Mesothelial cell of epicardium (in vitro differentiated cells): ENCODE results near the gene SPRED2. TPM values are rescaled to one million over a fixed set of nuclear protein-coding genes. Genes with fewer than 3 reads are reported as not detected.
"Not testable (repeated sequence)": the region's sequence is repeated elsewhere in the genome, so short reads cannot be mapped to it uniquely, and the experiment has no call there.

Experiments used
- DNase-seq, 2 experiments: peaks; one replicate each; pipeline ENCODE4 v3.0.0; 2021; ENCODE audit warnings: low spot score in 2 of 2; ENCODE audit not compliant: unreplicated experiment in 2 of 2
- H3K27ac Mint-ChIP-seq: 2 replicates; pipeline ENCODE4 v1.8.0; 2021; ENCODE audit warnings: mixed read lengths
- H3K27me3 Mint-ChIP-seq: 2 replicates; pipeline ENCODE4 v1.8.0; 2021; ENCODE audit warnings: low read depth, mixed read lengths
- H3K36me3 Mint-ChIP-seq: 2 replicates; pipeline ENCODE4 v1.8.0; 2021; ENCODE audit warnings: mixed read lengths
- H3K4me1 Mint-ChIP-seq: 2 replicates; pipeline ENCODE4 v1.8.0; 2021; ENCODE audit warnings: mixed read lengths
- H3K4me3 Mint-ChIP-seq: 2 replicates; pipeline ENCODE4 v1.8.0; 2021; ENCODE audit warnings: mild to moderate bottlenecking, moderate library complexity, mixed read lengths
- H3K9me3 Mint-ChIP-seq: 2 replicates; pipeline ENCODE4 v1.8.0; 2021; ENCODE audit warnings: mixed read lengths
- total RNA-seq: library from RNA; stranded (reverse); gene quantifications from 3 replicates; pipeline ENCODE4 v1.2.1, GENCODE V29; 2021
- TF ChIP-seq, protein P1 (sequence below): fragments of 200-600 bp; sonication (generic); IDR thresholded peaks from one replicate; pipeline ENCODE4 v1.5.0; 2021; ENCODE audit warnings: antibody characterized with exemption; ENCODE audit not compliant: unreplicated experiment

The SPRED2 gene
- total RNA-seq, 1 donor from 2014 or later, result 31.5 TPM

DNA sequence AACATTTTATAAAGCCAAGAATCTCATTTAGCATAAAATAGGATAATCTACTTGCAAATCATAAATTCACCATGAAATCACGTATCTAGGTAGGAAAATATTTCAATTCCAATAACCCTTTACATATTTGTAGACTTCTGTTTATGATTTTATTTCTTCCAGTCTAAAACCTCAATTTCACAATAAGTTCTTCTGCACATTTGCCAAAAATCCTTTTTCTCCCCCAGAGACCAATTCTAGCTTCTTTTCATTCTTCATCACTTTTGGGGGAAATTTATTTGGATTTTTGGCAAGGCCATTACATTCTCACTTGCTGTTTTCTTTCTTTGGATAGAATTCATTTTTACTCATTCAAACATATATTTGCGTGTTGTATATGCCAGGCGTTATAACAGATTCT, 86.8 kb downstream of the SPRED2 start:
- no peak overlapping the region for H3K4me3 Mint-ChIP-seq
- TF ChIP-seq, protein P1, sequence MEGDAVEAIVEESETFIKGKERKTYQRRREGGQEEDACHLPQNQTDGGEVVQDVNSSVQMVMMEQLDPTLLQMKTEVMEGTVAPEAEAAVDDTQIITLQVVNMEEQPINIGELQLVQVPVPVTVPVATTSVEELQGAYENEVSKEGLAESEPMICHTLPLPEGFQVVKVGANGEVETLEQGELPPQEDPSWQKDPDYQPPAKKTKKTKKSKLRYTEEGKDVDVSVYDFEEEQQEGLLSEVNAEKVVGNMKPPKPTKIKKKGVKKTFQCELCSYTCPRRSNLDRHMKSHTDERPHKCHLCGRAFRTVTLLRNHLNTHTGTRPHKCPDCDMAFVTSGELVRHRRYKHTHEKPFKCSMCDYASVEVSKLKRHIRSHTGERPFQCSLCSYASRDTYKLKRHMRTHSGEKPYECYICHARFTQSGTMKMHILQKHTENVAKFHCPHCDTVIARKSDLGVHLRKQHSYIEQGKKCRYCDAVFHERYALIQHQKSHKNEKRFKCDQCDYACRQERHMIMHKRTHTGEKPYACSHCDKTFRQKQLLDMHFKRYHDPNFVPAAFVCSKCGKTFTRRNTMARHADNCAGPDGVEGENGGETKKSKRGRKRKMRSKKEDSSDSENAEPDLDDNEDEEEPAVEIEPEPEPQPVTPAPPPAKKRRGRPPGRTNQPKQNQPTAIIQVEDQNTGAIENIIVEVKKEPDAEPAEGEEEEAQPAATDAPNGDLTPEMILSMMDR, result no peak
- peaks cover 19% of the 10 kb centered on the region for H3K4me1 Mint-ChIP-seq
- H3K9me3 Mint-ChIP-seq, result no peaks in the 10 kb centered on the region
- DNase-seq, result no peak
- H3K27ac Mint-ChIP-seq, result no peak overlapping the region
- H3K27me3 Mint-ChIP-seq, result no peaks in the 10 kb centered on the region
- H3K36me3 Mint-ChIP-seq, result peaks cover 2% of the 10 kb centered on the region

DNA sequence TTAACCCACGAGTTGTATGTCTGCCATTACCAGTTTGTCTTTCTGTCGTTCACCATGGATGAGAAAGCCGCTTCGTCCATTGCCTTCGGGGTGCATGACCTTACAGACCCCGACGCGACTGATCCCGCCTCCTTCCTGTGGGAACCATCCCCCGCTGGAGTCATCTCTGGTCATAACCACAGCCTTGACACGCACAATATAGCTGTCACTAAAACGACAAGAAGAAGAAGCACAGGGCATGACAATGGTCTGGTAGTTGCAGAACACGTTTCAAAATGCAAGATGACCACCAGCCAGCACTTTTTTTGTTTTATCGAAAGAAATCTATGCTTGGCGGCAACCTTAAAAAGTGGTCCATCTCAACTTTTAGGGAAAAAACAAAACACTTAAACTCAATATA, 87.7 kb downstream of the SPRED2 start:
- H3K27ac Mint-ChIP-seq, result no peak overlapping the region
- peaks cover 8% of the 10 kb centered on the region for H3K36me3 Mint-ChIP-seq
- H3K9me3 Mint-ChIP-seq, result no peaks in the 10 kb centered on the region
- peaks cover 9% of the 10 kb centered on the region for H3K4me1 Mint-ChIP-seq
- H3K27me3 Mint-ChIP-seq, result no peaks in the 10 kb centered on the region
- TF ChIP-seq, protein P1, result no peak
- DNase-seq, result no peak
- no peak overlapping the region for H3K4me3 Mint-ChIP-seq

DNA sequence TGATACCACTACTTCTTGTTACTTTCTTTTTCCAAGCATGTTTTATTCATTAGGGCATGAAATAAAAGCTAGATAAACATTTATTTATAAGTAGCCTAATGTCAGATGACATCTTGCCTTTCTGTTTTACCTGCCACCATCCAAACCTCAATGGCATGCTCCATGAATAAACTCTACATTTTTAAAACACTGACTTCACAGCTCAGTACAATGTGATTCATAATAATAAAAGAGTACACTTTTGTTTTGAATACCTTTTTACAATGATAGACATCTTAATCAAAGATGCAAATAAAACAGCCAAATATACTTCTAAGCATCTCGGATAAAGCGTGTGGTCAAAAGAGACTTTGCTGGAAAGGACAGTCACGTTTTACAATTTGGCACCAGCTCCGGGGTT, 88.2 kb downstream of the SPRED2 start:
- H3K27me3 Mint-ChIP-seq, result no peaks in the 10 kb centered on the region
- no peaks in the 10 kb centered on the region for H3K9me3 Mint-ChIP-seq
- no peak overlapping the region for H3K4me3 Mint-ChIP-seq
- TF ChIP-seq, protein P1, result no peak
- no peak overlapping the region for H3K27ac Mint-ChIP-seq
- peaks cover 9% of the 10 kb centered on the region for H3K36me3 Mint-ChIP-seq
- no peak for DNase-seq
- peaks cover 4% of the 10 kb centered on the region for H3K4me1 Mint-ChIP-seq

DNA sequence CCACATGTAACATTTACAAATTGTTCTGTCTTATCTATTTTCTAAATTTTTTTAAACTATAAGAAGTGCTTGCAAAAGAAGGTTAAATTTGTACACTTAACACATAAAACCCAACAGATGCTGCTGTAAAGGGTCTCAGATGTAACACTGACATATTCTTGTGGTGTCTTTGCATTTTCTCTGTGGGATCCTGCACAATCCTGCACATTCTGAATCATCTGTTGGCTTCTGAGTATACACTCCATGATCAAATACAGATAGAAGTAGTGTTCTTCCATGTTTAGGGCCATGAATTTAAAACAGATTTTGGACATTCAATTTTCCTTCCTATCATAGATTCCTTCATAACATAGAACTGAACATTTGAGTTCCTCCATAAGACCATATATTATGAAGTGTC, 89.0 kb downstream of the SPRED2 start:
- H3K4me1 Mint-ChIP-seq, result no peaks in the 10 kb centered on the region
- no peaks in the 10 kb centered on the region for H3K27me3 Mint-ChIP-seq
- H3K4me3 Mint-ChIP-seq, result no peak overlapping the region
- no peak for DNase-seq
- H3K27ac Mint-ChIP-seq, result no peak overlapping the region
- H3K9me3 Mint-ChIP-seq, result no peaks in the 10 kb centered on the region
- H3K36me3 Mint-ChIP-seq, result peaks cover 9% of the 10 kb centered on the region
- TF ChIP-seq, protein P1, result no peak

DNA sequence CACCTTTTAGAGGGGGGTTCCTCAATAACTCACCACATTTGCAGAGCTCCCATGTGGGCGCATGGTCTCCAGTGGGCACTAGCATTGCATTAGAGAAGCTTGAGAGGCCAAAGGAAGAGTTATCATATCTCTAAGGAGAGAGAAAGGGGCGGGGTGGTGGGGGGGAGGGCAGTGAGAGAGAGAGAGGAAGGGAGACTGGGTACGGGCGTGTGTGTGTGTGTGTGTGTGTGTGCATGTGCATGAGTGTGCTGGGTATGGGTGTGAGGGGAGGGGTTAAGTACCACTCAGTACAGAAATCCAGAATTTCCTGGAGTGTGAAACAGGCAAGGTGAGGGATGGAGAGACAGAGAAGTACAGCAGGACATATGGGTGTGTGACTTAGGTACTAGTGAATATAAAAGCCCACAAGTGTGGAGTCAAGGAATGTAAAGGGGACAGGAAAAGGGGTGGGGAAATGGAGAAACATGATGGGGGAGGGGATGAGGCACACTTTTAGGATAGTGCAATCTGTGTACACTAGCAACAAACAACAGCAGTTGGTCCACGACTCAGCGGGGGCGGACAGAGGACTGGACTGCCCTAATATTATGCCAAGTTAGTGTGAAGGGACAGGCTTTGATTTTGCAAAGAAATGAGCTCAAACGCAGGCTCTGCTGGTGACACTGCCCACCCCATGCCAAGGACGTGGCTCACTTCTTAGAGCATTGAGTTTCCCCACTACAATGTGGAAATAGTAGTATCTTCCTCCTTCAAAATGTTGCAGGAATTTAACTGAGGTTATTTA, 91.3 kb downstream of the SPRED2 start:
- Mint-ChIP-seq H3K4me3 (no peak overlapping the region), H3K36me3 (peaks cover 15% of the 10 kb centered on the region), H3K27ac (no peak overlapping the region), H3K9me3 (no peaks in the 10 kb centered on the region), H3K4me1 (no peaks in the 10 kb centered on the region), H3K27me3 (no peaks in the 10 kb centered on the region)
- TF ChIP-seq, protein P1, result no peak
- no peak for DNase-seq

DNA sequence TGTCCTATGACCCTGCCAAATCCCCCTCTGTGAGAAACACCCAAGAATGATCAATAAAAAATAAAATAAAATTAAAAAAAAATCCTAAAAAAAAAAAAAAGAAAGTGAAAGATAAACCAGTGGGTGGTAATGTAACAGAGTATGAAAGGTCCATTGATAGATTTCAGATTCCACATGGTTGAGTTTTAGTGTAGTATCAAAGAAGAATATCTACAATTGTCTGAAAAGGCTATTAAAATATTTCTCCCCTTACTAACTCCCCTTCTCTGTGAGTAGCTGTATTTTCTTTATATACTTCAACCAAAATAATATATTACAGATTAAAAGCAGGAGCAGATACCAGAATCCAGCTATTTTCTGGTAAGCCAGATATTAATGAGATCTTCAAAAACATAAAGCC, 92.8 kb downstream of the SPRED2 start:
- Mint-ChIP-seq H3K36me3 (peaks cover 20% of the 10 kb centered on the region), H3K4me3 (no peak overlapping the region), H3K9me3 (no peaks in the 10 kb centered on the region), H3K27me3 (no peaks in the 10 kb centered on the region), H3K27ac (no peak overlapping the region), H3K4me1 (no peaks in the 10 kb centered on the region)
- DNase-seq, result no peak
- TF ChIP-seq, protein P1, result no peak

DNA sequence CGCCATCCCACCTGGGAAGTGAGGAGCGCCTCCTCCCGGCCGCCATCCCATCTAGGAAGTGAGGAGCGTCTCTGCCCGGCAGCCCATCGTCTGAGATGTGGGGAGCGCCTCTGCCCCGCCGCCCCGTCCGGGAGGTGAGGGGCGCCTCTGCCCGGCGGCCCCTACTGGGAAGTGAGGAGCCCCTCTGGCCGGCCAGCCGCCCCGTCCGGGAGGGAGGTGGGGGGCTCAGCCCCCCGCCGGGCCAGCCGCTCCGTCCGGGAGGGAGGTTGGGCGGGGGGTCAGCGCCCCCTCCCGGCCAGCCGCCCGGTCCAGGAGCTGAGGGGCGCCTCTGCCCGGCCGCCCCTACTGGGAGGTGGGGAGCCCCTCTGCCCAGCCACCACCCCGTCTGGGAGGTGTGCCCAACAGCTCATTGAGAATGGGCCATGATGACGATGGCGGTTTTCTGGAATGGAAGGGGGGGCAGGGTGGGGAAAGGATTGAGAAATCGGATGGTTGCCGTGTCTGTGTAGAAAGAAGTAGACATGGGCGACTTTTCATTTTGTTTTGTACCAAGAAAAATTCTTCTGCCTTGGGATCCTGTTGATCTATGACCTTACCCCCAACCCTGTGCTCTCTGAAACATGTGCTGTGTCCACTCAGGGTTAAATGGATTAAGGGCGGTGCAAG, 93.4 kb downstream of the SPRED2 start:
- H3K36me3 Mint-ChIP-seq, result peaks cover 24% of the 10 kb centered on the region
- H3K4me3 Mint-ChIP-seq, H3K27ac Mint-ChIP-seq, DNase-seq, H3K27me3 Mint-ChIP-seq, H3K9me3 Mint-ChIP-seq, H3K4me1 Mint-ChIP-seq: not testable (repeated sequence)

DNA sequence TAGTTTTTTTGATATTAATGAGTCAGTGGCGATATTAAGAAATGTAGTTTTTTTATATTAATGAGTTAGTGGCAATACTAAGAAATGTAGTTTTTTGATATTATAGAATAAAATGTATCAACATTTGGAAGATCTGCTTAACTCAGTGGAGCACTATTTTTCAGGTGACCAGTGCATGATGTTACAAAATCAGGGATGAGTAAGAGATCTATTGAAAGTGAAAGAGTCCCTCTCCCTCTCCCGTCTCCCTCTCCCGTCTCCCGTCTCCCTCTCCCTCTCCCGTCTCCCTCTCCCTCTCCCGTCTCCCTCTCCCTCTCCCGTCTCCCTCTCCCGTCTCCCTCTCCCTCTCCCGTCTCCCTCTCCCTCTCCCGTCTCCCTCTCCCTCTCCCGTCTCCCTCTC, 94.5 kb downstream of the SPRED2 start:
- not testable (repeated sequence) for H3K9me3 Mint-ChIP-seq, H3K4me1 Mint-ChIP-seq, H3K27me3 Mint-ChIP-seq, DNase-seq, H3K27ac Mint-ChIP-seq, H3K4me3 Mint-ChIP-seq
- H3K36me3 Mint-ChIP-seq, result peaks cover 29% of the 10 kb centered on the region
